GM12872 (cell line): Measurements from ENCODE around the gene EIF4G3.

Source experiments
- CTCF ChIP-seq: IDR thresholded peaks from 3 replicates; pipeline ENCODE4 v1.5.1; 2011; ENCODE audit warnings: low read depth, mild to moderate bottlenecking, low read length, moderate library complexity; ENCODE audit not compliant: insufficient read depth

Gene EIF4G3

DNA sequence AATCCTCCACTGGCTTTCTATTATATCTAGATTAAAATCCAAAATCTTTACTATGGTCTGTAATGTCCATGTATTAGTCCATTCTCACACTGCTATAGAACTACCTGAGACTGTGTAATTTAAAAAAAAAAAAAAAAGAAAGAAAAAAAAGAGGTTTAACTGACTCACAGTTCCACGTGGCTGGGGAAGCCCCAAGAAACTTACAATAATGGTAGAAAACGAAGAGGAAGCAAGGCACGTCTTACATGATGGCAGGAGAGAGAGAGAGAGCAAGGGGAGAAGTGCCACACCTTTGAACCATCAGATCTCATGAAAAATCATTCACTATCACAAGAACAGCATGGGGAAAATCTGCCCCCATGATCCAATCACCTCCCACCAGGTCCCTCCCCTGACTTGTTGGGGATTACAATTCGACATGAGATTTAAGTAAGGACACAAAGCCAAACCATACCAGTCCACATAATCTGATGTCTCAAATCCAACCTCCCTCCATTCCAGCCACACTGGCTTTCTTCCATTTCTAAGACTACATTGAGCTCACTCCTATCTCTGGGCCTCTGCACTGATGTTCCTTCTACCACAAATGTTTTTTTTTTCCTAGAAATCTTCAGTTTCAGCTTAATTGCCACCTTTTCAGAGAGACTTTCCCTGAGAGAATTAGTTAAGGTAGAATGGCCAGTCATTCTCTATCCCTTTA is 92.4 kb downstream of the EIF4G3 start:
- TF ChIP-seq CTCF, result no peak

DNA sequence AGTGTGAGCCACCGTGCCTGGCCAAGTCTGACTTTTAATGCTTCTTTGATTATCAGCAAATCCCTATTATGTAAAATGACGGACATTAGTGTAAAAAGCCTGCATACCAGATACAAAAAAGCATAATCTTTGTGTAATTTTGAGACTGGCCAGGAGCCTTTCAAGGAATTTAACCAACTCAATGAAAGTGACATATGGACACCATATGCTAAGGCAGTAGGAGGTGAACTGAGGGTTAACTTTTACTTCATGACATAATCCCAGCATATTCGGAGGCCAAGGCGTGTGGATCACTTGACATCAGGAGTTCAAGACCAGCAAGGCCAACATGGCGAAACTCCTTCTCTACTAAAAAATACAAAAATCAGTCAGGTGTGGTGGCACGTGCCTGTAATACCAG is 94.6 kb downstream of the EIF4G3 start:
- no peak for TF ChIP-seq CTCF

- no peak for TF ChIP-seq CTCF
Measured at GRCh38 chr1:21077085-21077484, 99.6 kb downstream of the EIF4G3 start.

- no peak for TF ChIP-seq CTCF
Measured at GRCh38 chr1:21072721-21073120, 104.0 kb downstream of the EIF4G3 start.

GRCh38 chr1:21069549-21069948 is 107.1 kb downstream of the EIF4G3 start:
- no peak for TF ChIP-seq CTCF

GRCh38 chr1:21068937-21069336 is 107.8 kb downstream of the EIF4G3 start:
- TF ChIP-seq CTCF, result no peak

GRCh38 chr1:21067551-21068227 is 109.0 kb downstream of the EIF4G3 start:
- no peak for TF ChIP-seq CTCF
